NCI-H2081 (cell line): ENCODE results near the gene GPR142.

Experiments used
- DNase-seq, 2 experiments: peaks; one replicate each; lab custom pipeline; 2025; lab: John Stamatoyannopoulos, UW

GPR142 gene, protein sequence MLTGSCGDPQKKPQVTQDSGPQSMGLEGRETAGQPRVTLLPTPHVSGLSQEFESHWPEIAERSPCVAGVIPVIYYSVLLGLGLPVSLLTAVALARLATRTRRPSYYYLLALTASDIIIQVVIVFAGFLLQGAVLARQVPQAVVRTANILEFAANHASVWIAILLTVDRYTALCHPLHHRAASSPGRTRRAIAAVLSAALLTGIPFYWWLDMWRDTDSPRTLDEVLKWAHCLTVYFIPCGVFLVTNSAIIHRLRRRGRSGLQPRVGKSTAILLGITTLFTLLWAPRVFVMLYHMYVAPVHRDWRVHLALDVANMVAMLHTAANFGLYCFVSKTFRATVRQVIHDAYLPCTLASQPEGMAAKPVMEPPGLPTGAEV

DNA sequence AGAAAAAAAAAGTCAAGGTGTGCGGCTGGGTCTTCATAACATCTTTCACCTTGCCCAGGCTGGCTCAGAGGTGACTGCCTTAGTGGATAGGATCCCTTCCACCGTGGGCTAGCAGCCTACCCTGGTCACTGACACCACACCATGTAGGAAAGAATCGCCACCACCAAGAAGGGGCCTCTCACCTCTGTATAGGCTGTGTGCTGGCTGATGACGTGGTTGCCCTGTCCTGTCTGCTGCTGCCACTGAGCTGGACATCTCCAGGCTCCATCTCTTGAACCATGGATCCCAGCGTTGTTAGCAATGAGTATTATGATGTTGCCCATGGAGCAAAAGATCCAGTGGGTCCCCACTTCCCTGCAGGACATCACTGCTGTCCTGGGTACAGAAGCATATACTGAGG, at the start of gene GPR142:
Gene GPR142 (plus strand): TSS at position 301 of the 400 bp plus-strand sequence. CDS start 2,035 bp downstream, outside the sequence.
- DNase-seq = no peak

DNA sequence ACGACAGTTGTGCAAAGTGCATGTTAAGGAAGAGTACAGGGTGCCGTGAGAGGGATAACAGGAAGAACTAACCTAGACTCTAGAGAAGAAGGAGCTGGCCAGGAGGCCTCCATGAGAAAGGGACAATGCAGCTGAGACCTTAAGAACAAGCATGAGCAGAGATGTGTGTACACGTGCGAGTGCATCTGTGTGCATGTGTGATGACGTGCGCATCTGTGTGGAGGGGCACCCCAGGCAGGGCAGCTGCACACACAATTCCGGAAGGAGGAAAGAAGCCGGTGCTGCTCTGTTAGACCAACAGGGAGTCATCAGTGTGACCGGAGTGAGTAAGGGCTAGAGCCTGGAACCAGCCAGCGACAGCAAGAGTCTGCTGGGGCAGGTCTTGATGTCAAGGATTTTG, 48.9 kb upstream of the GPR142 start:
- DNase-seq = no peak

DNA sequence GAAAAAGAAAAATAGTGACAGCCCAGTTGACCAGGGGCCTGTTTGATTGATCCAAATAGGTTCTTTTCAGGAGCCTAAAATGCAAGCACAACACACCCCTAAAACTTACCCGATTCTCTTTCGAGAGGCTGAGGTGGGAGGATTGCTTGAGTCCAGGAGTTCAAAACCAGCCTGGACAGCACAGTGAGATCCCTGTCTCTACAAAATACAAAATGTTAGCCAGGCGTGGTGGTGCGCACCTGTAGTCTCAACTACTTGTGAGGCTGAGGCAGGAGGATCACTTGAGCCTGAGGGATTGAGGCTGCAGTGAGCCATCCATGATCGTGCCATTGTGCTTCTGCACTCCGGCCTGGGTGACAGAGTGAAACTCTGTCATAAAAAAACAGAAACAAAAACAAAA, 42.8 kb upstream of the GPR142 start:
- no peak for DNase-seq

DNA sequence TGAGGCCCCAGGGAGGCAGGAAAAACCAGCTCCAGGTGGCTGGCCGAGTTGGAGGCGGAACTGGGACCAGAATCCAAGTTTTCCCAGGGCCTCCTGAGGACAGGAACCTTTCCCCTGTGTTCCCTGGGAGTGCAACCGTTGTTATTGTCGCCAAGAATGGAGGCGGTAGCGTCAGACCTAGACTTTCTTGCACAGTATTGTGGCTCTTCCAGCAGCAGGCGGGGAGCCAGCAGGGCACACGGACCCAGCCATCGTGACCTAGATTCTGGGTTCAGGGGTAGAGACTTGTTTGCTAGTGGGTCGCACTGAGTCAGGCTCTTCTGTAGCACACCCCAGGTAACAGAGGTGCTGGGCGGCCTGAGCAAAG, 41.9 kb upstream of the GPR142 start:
- no peak for DNase-seq

DNA sequence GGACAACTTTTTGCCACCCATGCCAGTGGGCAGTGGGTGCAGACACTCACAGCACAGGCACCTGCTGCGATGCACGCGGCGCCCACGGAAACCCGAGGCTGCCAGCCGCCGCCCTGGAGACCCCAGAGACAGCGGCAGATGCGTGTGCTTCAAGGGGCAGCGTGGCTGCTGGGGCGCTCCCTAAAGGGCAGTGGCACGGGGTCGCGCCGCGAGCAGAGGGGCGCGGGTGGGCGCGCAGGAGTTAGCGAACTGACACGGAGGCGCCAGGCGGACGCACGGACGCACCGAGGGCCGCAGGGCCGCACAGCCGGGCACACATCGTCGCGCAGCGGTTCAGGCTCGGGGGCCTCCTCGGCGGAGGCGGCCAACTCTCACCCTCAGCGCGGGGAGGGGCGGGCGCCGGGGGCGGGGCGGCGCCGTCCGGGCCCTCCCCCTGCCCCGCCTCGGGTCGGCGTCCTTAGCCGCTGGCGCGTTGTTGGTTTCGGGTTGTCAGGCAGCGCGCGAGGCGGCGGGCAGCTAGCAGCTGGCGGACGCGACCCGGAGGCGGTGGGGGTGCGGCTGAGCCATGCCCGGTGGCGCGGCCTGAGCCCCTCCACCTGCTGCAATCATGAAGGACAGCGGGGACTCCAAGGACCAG, 41.4 kb upstream of the GPR142 start, which contains the start of gene KIF19:
Gene KIF19 (plus strand): TSS at position 484 of the 637 bp plus-strand sequence. CDS start 124 bp downstream, at position 608.
- DNase-seq = peak; percentile 29 to 45

DNA sequence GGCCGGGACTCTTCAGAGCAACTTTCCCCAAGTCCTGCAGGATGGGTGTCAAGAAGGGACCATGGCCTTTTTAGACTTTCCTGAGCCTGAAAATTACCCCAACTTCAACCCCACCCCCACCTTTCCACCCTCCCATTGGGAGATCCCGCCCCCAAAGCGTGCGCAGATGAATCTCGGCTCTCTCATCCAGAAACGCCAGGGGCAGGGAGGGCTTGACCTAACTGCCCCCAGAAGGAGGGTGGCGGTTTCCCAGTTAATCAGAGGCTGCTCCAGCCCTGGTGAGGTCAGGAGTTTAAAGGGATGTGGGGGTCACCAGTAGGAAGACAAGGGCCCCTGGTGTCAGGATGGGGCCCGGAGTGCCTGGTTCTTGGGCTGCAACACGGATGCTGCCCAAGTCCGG, 40.8 kb upstream of the GPR142 start:
- DNase-seq = no peak

DNA sequence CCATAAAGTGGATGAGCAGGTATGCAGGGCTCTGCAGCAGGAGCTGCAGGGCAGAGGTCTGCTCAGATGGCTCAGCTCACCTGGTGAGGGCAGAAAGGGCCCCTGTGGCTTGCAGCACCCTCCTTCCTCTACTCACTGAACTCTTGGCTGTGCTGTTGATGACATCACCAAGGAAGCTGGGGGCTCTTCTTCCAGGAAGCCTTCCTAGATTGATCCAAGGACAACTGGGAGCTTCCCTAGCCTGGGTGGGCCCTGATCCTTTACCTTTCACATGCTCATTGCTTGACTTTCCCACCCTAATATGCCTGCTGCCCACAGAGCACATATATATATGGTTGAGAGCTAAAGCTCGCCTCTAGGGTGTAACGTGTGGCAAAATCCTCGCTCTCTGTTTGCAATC, 38.8 kb upstream of the GPR142 start:
- no peak for DNase-seq

DNA sequence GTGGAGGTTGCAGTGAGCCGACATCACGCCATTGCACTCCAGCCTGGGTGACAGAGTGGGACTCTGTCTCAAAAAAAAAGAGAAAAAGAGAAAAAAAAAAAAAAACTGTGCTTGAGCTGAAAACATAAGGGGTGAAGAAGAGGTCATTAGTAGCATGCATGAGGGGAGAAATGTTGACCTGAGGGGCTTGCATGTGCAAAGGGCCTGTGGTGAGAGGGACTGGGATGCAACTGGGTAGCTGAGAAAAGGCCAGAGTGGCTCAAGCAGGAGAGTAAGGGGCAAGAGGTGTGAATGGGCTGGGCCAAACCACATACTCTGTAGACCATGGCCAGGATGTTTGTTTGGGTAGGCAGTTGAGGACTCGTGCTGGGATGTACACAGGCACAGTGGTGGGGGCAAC, 37.9 kb upstream of the GPR142 start:
- DNase-seq = no peak

DNA sequence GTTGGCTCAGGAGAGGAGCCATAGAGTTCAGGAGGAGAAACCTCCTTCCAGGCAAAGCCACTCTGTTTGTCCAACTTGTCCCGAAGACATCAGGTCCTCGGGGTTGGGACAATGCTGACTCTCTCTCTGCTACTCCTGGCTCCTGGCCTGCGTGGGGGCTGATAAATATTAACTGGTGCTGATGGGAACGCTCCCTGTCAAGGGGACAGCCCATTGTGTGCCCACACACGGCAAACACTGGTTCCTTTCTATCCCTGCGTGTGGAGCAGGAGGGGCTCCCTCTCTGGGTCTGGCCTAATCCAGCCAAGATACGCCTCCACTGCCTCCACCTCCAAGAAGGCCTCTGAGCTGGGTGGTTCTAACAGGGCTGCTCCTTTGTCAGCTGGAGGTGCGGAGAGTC, 36.9 kb upstream of the GPR142 start:
- no peak for DNase-seq

DNA sequence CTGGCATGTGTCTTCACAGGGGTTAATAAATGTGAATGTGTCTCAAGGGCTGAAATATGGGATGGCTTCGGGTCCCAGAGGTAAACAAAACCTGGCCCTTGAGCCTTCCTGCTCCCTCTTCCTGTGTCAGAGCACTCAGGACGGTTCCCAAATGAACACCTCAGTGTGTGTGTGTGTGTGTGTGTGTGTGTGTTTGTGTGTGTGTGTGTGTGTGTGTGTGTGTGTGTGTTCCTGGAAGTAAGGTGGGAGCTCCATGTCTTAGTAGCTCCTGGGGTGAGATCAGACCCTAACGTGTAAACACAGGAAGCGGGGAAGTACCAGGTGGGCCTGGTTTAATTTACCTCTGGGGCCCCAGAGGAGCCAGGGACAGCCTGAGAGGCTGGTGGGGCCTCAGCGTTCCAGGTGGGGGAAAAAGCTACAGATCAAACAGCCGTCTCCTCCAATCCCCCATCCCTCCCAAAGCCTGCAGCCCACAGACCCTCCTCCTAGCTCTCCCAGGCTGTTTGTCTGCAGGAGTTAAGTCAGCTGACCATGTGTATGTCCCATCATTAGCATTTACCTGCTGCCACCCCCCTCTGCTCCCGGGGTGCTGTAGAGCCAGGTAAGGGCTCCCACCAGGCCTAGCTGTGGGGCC, 35.2 kb upstream of the GPR142 start:
- DNase-seq = no peak

DNA sequence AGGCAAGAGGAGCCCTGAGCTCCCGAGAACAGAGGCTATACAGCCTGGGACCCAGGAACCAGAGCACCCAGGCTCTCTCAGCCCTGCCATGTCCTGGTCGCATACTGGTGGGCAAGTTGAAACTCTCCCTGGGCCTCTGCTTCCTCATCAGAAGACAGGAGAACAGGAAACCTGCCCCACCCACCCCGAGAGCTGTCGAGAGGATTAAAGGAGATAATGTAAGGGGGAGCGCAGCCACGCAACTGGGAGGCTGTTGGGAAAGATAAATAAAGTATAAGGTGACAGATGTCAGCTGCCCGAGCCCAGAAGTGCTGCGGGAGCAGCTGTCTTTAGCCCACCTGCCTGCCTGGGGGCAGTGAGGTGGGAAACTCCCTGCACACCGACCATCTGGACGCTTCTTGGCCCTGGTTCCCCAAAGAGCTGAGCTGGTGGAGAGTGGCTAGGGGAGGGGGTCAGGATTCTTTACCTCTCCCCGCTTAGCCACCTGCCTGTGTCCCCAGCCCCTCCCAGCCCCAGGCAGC, 34.5 kb upstream of the GPR142 start:
- peak; percentile 32 to 62 for DNase-seq

DNA sequence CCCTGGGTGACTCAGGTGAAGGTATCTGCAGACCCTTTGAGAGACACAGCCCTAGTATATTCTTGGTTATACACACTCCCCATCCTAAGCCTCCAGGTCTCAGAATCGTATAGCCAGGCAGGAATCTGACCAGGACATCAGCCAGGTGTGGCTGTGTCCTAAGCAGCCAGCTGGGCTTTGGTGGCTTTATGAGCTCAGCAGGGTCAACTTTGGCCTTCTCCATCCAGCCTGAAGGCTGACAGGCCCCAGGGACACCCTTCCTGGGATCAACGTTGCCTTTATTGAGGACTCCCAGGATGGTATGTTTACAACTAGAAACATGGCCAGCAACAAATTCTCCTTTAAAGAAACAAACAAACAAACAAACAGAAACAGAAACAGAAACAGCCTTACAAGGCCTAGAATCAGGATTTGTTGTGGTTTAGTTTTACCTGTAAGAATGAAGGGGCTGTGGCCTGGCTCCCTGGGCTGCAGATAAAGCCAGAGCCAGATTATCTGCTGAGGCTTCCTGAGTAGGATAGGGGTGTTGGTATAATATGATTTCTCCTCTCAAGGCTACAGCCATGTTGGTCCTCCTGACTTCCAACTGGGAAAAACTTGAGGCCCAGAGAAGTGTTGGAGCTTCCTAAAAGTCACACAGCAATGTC, 32.8 kb upstream of the GPR142 start:
- no peak for DNase-seq

DNA sequence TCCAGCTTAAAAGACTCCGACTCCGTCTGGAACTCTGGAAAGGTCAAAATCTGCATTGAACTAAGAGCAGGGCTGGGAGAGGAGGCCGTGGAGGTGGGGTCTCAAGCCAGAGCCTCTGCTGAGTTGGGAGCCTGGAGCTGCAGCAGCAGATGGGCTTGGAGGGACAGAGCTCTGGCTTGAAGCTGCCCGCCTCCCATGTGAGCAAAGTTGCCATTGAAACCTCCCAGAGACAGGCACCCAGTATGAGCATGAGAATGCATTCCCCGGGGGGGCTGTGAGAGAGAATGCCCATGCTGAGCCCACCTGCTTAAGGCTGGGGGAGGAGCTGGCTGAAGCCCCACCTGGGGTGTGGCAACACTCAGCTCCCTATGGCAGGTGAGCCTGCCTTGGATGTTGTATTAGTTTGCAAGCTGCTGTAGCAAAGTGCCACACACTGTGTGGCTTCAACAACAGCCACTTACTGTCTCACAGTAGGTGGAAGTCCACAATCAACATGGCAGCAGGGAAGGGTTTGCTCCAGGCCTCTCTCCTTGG, 31.7 kb upstream of the GPR142 start:
- DNase-seq = no peak

DNA sequence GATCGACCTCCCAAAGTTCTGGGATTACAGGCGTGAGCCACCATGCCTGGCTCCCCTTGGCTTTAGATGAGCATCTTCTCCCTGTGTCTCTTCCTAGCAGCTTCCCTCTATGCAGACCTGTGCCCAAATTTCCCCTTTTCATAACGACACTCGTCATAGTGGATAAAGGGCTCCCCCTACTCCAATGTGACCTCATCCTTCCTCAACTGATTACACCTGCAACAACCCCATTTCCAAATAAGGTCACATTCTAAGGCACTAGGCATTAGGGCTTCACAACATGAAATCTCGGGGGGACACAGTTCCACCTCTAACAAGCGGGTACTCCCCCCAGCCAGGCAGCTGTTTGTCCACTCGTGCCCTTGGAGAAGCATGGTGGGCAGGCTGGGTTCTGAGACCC, 31.0 kb upstream of the GPR142 start:
- no peak for DNase-seq

DNA sequence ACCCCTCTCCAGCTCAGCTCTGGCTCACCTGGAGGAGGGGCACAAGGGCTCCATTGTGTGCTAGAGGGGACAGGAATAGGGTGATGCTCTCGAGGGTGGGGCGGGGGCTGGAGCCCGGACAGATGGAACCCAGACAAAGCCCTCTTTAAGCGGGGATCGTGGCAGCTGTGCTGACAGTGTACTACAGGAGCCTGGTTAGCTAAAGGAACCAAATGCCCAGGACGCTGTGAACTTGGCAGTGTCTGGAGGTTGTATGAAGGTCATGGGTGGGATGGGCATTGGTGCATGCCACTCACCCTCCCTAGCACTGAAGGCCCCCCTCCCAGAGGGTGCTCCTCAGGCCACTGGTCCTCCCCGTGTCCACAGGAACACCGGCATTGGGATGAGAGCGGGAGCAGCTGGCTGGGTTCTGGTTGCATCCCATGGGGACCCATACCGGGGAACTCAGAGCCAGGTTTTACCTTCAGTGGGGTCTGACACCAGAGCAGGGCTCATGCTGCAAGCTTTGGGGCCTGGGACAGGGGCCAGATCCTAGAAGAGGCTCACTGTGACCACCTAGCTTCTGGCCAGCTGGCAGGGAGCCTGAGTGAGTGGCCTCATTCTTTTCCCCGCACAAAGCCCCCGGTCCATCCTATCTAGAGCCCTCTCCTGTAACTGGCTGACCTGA, 29.3 kb upstream of the GPR142 start:
- DNase-seq = no peak

DNA sequence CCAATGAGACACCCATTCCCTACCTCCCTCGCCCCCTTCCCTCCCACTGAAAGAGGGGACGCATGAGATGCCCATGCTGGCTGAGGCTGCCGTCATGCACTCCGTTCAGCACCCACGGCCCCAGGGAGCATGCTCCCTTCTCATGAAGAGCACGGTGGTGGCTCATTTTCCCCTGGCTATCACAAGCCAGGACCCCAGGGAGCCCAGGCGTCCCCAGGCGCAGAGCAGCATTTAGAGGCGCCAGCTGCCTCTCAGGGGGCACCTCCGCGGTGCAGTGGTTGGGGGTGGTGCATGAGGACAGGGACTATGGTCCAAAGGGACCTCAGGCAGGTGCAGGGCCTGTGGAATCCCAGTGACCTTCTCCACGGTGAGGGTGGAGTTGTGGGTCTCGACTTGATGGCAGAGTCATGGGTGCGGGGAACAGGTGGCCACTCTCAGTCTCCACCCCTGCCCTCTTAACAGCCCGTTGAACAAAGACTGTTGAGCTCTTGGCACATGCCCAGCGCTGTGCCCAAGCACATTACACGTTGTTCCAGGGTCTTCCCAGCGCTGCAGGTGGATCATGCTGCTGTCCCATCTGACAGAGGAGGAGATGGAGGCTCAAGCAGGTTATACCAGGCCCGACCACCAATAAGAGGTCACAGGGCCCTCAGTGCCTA, 27.6 kb upstream of the GPR142 start:
- DNase-seq = no peak

DNA sequence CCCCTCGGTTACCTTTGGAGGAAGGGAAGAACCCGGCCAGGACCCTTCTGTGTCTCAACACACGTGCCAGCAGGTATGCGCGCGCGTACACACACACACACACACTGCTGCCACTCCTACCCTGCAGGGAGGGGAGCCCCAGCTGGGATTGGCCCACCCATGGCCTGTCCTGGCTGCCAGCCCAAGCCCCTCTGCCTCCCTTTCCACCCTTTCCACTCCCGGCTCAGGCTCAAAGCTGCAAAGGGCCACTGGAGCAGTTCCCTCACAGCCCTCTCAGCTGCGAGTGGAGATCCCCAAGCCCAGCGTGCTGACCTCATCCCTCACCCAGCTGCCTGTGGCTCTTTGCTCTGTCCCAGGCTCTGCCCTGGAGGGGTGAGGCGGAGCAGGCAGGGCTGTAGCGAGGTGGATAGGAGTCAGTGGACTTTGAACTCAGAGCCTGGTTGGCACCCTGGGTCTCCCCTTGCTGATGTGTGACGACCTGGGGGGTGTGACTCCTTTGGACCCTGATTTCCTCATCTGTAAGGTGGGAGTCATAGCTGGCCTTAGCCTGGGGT, 26.8 kb upstream of the GPR142 start:
- no peak for DNase-seq

DNA sequence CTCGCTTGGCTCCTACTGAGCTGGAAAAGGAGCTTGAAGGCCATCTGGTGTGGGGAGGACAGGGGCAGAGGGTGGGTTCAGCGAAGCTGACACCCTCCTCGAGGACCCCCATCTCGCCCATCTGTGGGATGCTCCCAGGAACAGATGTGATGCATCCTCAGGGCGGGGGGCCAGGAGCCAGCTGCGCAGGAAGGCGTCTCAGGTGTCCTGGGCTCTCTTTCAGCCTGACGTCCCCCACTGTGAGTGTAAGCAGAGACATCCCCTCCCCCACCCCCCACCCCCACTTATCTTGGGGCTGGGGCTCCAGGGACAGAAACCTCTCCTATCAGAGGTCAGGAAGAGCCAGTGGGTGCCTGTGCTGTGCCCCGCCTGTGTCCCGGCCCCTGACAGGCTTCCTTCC, 25.1 kb upstream of the GPR142 start:
- DNase-seq = no peak

DNA sequence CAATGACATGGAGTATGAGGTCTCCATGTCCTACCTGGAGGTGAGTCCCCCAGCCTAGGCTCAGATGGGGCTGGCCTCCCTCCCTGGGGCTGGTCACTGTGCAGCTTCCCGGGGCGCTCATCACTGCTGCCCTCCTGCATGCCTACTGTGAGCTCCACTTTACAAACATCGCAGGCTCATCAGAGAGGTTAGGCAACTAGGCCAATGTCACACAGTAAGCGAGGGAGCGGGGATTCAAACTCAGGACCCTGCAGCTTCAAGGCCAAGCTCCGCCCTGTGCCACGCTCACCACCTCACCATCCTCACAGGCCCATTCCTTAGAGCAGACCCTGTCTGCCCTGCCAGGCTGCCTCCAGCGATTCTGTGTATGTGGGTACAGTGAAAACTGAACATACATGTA, 24.2 kb upstream of the GPR142 start:
- no peak for DNase-seq

DNA sequence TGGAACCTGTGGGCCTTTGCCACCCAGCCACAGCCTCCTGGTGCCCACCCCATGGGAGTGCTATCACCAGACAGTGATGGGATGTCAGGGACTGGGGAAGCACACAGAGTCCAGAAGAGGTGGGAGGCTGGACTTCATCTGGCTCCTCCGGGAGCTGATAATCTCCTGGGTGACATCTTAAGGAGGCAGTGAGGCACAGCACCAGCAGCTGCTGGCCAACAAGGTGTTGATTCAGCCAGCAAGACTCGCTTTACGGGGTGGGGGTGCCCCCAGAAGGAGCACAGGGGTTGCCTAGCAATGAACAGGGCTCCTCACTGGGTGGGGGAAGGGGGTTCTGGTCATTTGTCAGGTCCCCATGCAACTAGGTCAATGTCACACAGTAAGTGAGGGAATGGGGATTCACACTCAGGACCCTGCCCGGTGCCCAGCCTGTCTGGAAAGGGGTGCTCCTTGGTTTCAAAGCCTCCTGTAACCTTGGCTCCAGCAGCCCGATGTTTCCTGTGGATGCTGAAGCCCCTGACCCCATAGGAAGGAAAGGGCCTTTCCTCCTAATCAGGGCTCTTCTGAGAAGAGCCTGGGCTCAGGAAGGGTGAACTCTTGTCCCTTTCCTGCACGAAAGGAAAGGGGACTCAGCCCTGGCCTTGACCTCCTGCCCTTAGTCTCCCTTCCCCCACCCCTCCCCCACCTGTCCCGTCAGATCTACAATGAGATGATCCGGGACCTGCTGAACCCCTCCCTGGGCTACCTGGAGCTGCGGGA, 23.6 kb upstream of the GPR142 start:
- no peak for DNase-seq
